A673 (cell line): ENCODE data around the gene SLIT3. TPM values are rescaled to one million over a fixed set of nuclear protein-coding genes. Genes with fewer than 3 reads are reported as not detected.

Experiments
- BruUV-seq: library from RNA; stranded (reverse); fragments of 400-500 nt; replicated peaks from 2 replicates; lab custom pipeline; 2021; lab: Mats Ljungman, UMichigan
- CTCF ChIA-PET: fragments of 300-600 bp; sonication (Branson Sonifier 250); formaldehyde crosslinking; loops from one replicate; lab custom pipeline; 2022; ENCODE audit warnings: antibody characterized with exemption; lab: Charles Lee
- POLR2A ChIA-PET: fragments of 300-600 bp; sonication (Branson Sonifier 250); formaldehyde crosslinking; loops from one replicate; lab custom pipeline; 2022; ENCODE audit warnings: antibody characterized with exemption; ENCODE audit not compliant: low non-redundant PET; lab: Charles Lee
- DNase-seq: peaks from one replicate; pipeline ENCODE4 v3.0.0-alpha.2; 2015; ENCODE audit warnings: low spot score
- H3K27ac ChIP-seq: fragments of 200-600 bp; sonication (generic); 2 replicates; pipeline ENCODE4 v1.5.1; 2016; ENCODE audit warnings: mixed run types, low read depth, mild to moderate bottlenecking, mixed read lengths, antibody characterized with exemption, low read length; ENCODE audit not compliant: poor library complexity, severe bottlenecking
- H3K27me3 ChIP-seq: fragments of 200-600 bp; sonication (generic); replicated peaks from 2 replicates; pipeline ENCODE4 v1.6.1; 2017; ENCODE audit warnings: mixed run types, low read depth, mild to moderate bottlenecking, mixed read lengths, antibody characterized with exemption, low read length; ENCODE audit not compliant: insufficient read depth, poor library complexity
- H3K36me3 ChIP-seq: fragments of 200-600 bp; sonication (generic); 2 replicates; pipeline ENCODE4 v1.6.1; 2016; ENCODE audit warnings: mixed run types, mild to moderate bottlenecking, mixed read lengths, antibody characterized with exemption, low read length; ENCODE audit not compliant: insufficient read depth, poor library complexity, severe bottlenecking
- H3K4me1 ChIP-seq: fragments of 200-600 bp; sonication (generic); 2 replicates; pipeline ENCODE4 v1.6.1; 2017; ENCODE audit warnings: mixed run types, mild to moderate bottlenecking, mixed read lengths, antibody characterized with exemption, low read length; ENCODE audit not compliant: insufficient read depth, poor library complexity, severe bottlenecking
- H3K4me3 ChIP-seq: fragments of 200-600 bp; sonication (generic); 2 replicates; pipeline ENCODE4 v1.5.1; 2016; ENCODE audit warnings: low read depth, mixed run types, mild to moderate bottlenecking, mixed read lengths, low read length; ENCODE audit not compliant: poor library complexity, severe bottlenecking
- H3K9me3 ChIP-seq: fragments of 200-600 bp; sonication (generic); 2 replicates; pipeline ENCODE4 v1.6.1; 2016; ENCODE audit warnings: mixed run types, low read depth, mild to moderate bottlenecking, mixed read lengths, antibody characterized with exemption, low read length; ENCODE audit not compliant: poor library complexity, severe bottlenecking
- EZH2 ChIP-seq: fragments of 200-600 bp; sonication (generic); IDR thresholded peaks from 2 replicates; pipeline ENCODE4 v1.6.1; 2017; ENCODE audit warnings: borderline replicate concordance, low read depth, mild to moderate bottlenecking, mixed read lengths, antibody characterized with exemption, low read length; ENCODE audit not compliant: poor library complexity, severe bottlenecking
- intact Hi-C: fragments of 100-400 bp; cut with micrococcal nuclease; formaldehyde crosslinking; loops from one replicate; pipeline ENCODE4 v1.10.0; 2022; ENCODE audit not compliant: unreplicated experiment
- total RNA-seq: library from RNA; stranded (reverse); gene quantifications from 2 replicates; pipeline ENCODE4 v1.2.3, GENCODE V29; 2021
- TF ChIP-seq, protein P1 (sequence below): fragments of 300-800, 200-600 bp; sonication (generic); conservative IDR thresholded peaks from 2 replicates; pipeline ENCODE4 v1.5.1; 2017; ENCODE audit warnings: low read depth, mild to moderate bottlenecking, antibody characterized with exemption, low read length, moderate library complexity, mixed read lengths

Gene SLIT3
- total RNA-seq, 1 experiment from 2014 or later, result not detected

DNA sequence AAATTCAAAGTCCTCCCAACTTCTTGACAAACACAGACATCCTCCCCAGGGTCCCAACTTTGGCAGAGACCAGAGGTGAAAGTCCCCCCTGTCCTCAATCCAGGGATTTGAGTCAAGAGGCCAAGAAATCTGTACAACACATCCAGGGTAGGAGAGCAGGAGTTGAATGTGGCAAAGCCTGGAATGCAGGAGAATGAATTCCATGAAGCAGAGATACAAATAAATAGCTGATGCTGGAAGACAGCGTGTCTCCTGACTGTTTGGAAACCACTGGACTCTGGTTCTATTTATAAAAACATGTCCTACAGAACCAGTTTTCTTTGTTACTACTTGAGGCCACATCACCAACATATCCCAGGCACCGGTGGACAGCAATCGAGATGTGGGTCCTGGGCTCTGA lies 43.7 kb upstream of the SLIT3 start:
- no TSS peak for BruUV-seq
- no peaks in the 10 kb centered on the region for H3K9me3 ChIP-seq
- H3K27me3 ChIP-seq, result peaks cover 28% of the 10 kb centered on the region
- POLR2A ChIA-PET, result no interaction called here
- no peak for TF ChIP-seq EZH2
- TF ChIP-seq, protein P1, sequence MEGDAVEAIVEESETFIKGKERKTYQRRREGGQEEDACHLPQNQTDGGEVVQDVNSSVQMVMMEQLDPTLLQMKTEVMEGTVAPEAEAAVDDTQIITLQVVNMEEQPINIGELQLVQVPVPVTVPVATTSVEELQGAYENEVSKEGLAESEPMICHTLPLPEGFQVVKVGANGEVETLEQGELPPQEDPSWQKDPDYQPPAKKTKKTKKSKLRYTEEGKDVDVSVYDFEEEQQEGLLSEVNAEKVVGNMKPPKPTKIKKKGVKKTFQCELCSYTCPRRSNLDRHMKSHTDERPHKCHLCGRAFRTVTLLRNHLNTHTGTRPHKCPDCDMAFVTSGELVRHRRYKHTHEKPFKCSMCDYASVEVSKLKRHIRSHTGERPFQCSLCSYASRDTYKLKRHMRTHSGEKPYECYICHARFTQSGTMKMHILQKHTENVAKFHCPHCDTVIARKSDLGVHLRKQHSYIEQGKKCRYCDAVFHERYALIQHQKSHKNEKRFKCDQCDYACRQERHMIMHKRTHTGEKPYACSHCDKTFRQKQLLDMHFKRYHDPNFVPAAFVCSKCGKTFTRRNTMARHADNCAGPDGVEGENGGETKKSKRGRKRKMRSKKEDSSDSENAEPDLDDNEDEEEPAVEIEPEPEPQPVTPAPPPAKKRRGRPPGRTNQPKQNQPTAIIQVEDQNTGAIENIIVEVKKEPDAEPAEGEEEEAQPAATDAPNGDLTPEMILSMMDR, result no peak
- intact Hi-C loops, result no loop called here
- H3K4me1 ChIP-seq, result no peaks in the 10 kb centered on the region
- CTCF ChIA-PET, result no interaction called here
- H3K36me3 ChIP-seq, result no peaks in the 10 kb centered on the region
- no peak overlapping the region for H3K4me3 ChIP-seq
- H3K27ac ChIP-seq, result no peak overlapping the region
- DNase-seq, result no peak

DNA sequence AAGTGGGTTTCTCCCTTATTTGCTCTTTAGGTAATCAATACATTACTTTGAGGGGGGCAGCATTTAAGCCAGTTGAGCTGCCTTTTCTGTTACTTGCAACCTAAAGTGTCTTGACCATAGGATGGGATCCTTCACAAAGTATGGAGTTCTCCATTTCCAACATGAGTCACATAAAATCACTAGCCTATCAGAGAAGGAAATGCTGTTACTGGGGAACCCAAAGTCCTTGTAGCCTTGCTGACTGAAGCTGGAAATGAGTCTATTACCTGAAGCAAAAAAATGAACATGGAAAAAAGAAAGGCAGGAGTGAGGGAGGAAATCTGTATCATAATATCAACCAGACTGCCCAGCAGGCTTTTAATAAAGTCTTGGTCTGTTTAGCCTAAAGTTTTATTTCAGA lies 42.8 kb upstream of the SLIT3 start:
- H3K4me1 ChIP-seq, result no peaks in the 10 kb centered on the region
- ChIA-PET CTCF (no interaction called here), POLR2A (no interaction called here)
- H3K36me3 ChIP-seq, result no peaks in the 10 kb centered on the region
- H3K27me3 ChIP-seq, result peaks cover 29% of the 10 kb centered on the region
- TF ChIP-seq EZH2, result no peak
- TF ChIP-seq, protein P1, result no peak
- intact Hi-C loops, result no loop called here
- no TSS peak for BruUV-seq
- DNase-seq, result no peak
- H3K9me3 ChIP-seq, result no peaks in the 10 kb centered on the region
- H3K27ac ChIP-seq, result no peak overlapping the region
- no peak overlapping the region for H3K4me3 ChIP-seq

DNA sequence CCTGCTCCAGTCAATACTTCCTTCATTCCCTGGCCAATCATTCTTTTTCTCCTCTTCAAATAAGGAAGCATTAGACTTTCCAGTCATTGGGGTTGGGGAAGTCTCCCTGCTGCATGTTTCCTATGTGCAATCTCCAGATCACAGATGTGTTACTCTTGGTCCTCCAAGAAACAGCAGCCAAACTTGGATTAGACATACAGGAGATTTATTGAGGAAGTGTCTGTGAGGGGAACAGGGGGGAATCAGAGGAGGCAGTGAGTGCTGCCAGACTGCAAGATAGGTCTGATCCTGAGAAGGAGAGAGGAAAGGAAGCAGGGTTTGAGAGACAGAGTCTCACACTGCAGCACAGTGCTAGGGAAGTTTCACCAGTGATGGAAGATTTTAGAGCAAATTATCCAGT lies 40.6 kb upstream of the SLIT3 start:
- H3K27ac ChIP-seq, result no peak overlapping the region
- no peak overlapping the region for H3K4me3 ChIP-seq
- POLR2A ChIA-PET, result no interaction called here
- TF ChIP-seq, protein P1, result no peak
- no peak for TF ChIP-seq EZH2
- no peaks in the 10 kb centered on the region for H3K36me3 ChIP-seq
- no peaks in the 10 kb centered on the region for H3K9me3 ChIP-seq
- no peak for DNase-seq
- peaks cover 28% of the 10 kb centered on the region for H3K27me3 ChIP-seq
- BruUV-seq, result no TSS peak
- CTCF ChIA-PET, result no interaction called here
- no peaks in the 10 kb centered on the region for H3K4me1 ChIP-seq
- intact Hi-C loops, result no loop called here
